HL-60 (cell line): ENCODE data around the gene NECTIN4.

Experiments
- DNase-seq, 2 experiments: peaks; one replicate each; pipeline ENCODE4 v3.0.0-alpha.2; 2010 to 2020; ENCODE audit warnings: low read depth in 1 of 2, low spot score in 1 of 2
- H3K27ac ChIP-seq: fragments of 250-450 bp; sonication (Bioruptor Pico); replicated peaks from 2 replicates; pipeline ENCODE4 v1.5.1; 2020; ENCODE audit warnings: mild to moderate bottlenecking, moderate library complexity
- H3K27me3 ChIP-seq: fragments of 250-450 bp; sonication (Bioruptor Pico); 2 replicates; pipeline ENCODE4 v1.5.1; 2021; ENCODE audit warnings: mild to moderate bottlenecking, moderate library complexity; ENCODE audit not compliant: insufficient read depth, poor library complexity, severe bottlenecking
- H3K4me3 ChIP-seq: replicated peaks from 2 replicates; pipeline ENCODE4 v1.5.1; 2011; ENCODE audit warnings: mild to moderate bottlenecking, control low read depth, low read length; ENCODE audit not compliant: insufficient read depth
- GABPA ChIP-seq: IDR thresholded peaks from 2 replicates; pipeline ENCODE4 v1.6.1; 2012; ENCODE audit warnings: low read depth
- POLR2AphosphoS5 ChIP-seq: IDR thresholded peaks from 2 replicates; pipeline ENCODE4 v1.6.1; 2012; ENCODE audit warnings: low read depth
- SPI1 ChIP-seq: IDR thresholded peaks from 2 replicates; pipeline ENCODE4 v1.6.1; 2012; ENCODE audit warnings: low read depth, mild to moderate bottlenecking, borderline replicate concordance
- TF ChIP-seq, protein P1 (sequence below): IDR thresholded peaks from one replicate; pipeline ENCODE4 v1.5.1; 2011; ENCODE audit warnings: low read length, control low read depth, inconsistent platforms; ENCODE audit not compliant: insufficient read depth
- TF ChIP-seq, protein P2 (sequence below): IDR thresholded peaks from 2 replicates; pipeline ENCODE4 v1.6.1; 2012; ENCODE audit warnings: low read depth; ENCODE audit not compliant: insufficient replicate concordance

The NECTIN4 gene

DNA sequence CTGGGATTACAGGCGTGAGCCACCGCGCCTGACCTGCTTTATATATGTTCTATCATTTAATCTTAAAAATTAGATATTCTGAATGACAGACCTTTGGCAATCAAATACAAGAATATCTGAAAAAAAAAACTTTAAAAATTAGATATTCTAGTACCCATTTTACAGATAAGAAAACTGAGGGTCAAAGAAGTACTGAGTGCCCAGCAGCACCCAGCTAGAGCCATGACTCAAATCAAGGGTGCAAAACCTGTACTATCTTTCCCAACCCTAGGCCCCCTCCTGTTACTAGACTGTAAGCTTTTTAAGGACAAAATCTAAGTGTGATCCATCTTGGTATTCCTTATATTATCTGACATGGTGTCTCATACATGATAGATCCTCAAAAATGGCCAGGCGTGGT is 27.9 kb downstream of the NECTIN4 start:
- no peak overlapping the region for H3K4me3 ChIP-seq
- H3K27ac ChIP-seq: no peak overlapping the region
- no peaks in the 10 kb centered on the region for H3K27me3 ChIP-seq
- DNase-seq: no peak
- TF ChIP-seq, protein P1, sequence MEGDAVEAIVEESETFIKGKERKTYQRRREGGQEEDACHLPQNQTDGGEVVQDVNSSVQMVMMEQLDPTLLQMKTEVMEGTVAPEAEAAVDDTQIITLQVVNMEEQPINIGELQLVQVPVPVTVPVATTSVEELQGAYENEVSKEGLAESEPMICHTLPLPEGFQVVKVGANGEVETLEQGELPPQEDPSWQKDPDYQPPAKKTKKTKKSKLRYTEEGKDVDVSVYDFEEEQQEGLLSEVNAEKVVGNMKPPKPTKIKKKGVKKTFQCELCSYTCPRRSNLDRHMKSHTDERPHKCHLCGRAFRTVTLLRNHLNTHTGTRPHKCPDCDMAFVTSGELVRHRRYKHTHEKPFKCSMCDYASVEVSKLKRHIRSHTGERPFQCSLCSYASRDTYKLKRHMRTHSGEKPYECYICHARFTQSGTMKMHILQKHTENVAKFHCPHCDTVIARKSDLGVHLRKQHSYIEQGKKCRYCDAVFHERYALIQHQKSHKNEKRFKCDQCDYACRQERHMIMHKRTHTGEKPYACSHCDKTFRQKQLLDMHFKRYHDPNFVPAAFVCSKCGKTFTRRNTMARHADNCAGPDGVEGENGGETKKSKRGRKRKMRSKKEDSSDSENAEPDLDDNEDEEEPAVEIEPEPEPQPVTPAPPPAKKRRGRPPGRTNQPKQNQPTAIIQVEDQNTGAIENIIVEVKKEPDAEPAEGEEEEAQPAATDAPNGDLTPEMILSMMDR: no peak
- no peak for TF ChIP-seq GABPA
- no peak for TF ChIP-seq SPI1
- TF ChIP-seq POLR2AphosphoS5: no peak
- TF ChIP-seq, protein P2, sequence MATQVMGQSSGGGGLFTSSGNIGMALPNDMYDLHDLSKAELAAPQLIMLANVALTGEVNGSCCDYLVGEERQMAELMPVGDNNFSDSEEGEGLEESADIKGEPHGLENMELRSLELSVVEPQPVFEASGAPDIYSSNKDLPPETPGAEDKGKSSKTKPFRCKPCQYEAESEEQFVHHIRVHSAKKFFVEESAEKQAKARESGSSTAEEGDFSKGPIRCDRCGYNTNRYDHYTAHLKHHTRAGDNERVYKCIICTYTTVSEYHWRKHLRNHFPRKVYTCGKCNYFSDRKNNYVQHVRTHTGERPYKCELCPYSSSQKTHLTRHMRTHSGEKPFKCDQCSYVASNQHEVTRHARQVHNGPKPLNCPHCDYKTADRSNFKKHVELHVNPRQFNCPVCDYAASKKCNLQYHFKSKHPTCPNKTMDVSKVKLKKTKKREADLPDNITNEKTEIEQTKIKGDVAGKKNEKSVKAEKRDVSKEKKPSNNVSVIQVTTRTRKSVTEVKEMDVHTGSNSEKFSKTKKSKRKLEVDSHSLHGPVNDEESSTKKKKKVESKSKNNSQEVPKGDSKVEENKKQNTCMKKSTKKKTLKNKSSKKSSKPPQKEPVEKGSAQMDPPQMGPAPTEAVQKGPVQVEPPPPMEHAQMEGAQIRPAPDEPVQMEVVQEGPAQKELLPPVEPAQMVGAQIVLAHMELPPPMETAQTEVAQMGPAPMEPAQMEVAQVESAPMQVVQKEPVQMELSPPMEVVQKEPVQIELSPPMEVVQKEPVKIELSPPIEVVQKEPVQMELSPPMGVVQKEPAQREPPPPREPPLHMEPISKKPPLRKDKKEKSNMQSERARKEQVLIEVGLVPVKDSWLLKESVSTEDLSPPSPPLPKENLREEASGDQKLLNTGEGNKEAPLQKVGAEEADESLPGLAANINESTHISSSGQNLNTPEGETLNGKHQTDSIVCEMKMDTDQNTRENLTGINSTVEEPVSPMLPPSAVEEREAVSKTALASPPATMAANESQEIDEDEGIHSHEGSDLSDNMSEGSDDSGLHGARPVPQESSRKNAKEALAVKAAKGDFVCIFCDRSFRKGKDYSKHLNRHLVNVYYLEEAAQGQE: no peak

DNA sequence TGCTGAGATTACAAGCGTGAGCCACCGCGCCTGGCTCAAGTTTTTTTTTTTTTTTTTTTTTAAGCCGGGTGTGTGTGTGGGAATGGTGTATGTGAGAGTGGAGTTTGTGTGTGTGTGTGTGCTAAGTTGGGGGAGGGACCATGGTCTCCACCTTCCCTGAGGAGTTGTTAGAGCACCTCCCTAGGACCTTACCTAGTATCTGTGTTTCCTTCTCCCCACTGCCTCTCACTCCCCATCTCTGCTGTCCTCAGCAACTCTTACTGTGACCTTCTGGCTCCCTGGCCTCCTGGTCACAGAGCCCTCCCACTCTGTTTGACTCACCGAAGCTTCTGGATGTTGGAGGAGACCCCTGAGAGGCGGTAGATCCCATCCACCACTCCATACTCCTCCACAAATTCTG is 30.1 kb downstream of the NECTIN4 start:
- TF ChIP-seq, protein P1: no peak
- TF ChIP-seq GABPA: no peak
- TF ChIP-seq, protein P2: no peak
- TF ChIP-seq POLR2AphosphoS5: no peak
- no peak for TF ChIP-seq SPI1
- H3K27me3 ChIP-seq: no peaks in the 10 kb centered on the region
- no peak overlapping the region for H3K4me3 ChIP-seq
- no peak for DNase-seq
- no peak overlapping the region for H3K27ac ChIP-seq

DNA sequence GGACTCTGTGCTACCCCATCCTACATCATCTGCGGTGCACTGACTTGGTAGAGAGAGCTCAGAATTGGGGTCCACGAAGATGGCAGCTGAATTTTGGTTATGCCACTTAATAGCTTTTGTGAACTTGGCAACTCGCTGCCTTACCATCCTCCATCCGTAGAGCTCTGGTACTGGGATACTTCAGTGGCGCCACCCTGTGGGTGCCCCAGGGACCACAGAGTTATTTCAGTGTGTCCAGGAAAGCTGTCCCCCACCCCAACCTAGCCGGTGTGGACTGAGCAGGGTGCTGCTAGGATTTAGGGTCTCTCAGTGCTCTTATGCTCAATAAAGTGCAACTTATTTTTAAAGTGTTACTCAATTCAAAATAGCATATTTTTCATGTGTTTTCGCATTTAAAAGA is 34.6 kb downstream of the NECTIN4 start:
- no peak overlapping the region for H3K4me3 ChIP-seq
- no peak for TF ChIP-seq POLR2AphosphoS5
- no peak for TF ChIP-seq SPI1
- TF ChIP-seq, protein P2: no peak
- TF ChIP-seq, protein P1: no peak
- TF ChIP-seq GABPA: no peak
- no peaks in the 10 kb centered on the region for H3K27me3 ChIP-seq
- no peak overlapping the region for H3K27ac ChIP-seq
- DNase-seq: no peak
